Measurements from ENCODE around the gene MINDY1. TPM values are rescaled to one million over a fixed set of nuclear protein-coding genes. Genes with fewer than 3 reads are reported as not detected.

MINDY1 gene
- total RNA-seq, 1 donor = 41.7 TPM

DNA sequence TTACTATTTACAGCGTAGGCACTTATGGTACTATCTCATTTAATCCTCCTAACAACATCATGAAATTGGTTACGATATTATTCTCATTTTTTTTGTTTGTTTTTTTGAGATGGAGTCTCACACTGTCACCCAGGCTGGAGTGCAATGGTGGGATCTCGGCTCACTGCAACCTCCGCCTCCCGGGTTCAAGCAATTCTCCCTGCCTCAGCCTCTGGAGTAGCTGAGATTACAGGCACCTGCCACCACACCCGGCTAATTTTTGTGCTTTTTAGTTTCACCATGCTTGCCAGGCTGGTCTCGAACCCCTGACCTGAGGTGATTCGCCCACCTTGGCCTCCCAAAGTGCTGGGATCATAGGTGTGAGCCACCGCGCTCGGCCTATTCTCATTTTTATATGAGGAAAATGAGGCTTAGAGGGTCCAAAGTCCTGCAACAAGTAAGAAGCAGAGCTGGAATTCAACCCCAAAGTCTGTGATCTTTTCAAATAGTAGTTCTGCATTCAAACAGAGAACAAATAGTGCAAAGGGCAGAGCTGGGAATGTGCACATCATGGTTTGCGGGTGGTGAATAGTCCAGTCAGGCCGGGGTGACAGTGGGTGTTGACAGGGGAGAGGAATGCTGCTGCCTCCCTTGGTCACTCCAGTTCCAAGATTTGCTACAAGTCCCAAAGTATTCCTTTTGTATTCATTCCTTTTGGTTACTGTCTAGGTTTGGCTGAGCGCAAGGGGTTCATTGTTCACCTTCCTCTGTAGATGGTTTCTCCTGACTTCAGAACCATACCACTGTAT, 6.2 kb upstream of the MINDY1 start:
- no peak for DNase-seq (ENCODE audit: low read depth in 2 of 3, low spot score in 2 of 3)

DNA sequence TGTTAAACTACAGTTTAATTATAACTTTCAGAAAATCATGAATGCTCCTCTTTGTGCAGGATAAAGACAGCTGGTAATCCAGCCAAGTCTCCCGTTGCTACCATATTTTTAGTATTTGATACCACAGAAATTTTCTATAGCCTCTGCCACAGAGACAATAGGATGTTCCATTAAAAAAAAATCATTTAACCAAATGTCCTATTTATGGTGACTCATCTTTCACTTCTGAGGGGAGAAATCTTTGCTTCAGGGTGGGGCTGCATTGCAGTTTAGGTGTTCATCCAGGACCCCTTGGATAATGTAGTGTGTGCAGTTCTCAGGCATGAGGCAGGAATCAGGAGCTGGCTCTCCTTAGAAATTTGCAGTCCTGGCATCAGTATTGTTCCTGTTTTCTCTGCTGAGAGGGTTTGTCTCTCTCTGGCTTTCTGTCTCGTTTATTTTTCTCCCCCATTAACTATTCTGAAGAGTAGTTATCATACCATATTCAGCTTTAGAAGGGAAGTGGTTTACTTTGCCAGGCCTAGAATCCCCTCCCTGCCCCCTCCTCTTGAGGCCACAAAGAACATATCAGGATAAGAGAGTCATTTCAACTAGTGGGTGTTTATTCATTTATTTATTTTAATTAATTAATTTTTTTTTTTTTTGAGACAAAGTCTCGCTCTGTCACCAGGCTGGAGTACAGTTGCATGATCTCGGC, 4.6 kb upstream of the MINDY1 start:
- DNase-seq (ENCODE audit: low read depth in 2 of 3, low spot score in 2 of 3) = peak in 2 of 3 donors; percentile 42 to 56

DNA sequence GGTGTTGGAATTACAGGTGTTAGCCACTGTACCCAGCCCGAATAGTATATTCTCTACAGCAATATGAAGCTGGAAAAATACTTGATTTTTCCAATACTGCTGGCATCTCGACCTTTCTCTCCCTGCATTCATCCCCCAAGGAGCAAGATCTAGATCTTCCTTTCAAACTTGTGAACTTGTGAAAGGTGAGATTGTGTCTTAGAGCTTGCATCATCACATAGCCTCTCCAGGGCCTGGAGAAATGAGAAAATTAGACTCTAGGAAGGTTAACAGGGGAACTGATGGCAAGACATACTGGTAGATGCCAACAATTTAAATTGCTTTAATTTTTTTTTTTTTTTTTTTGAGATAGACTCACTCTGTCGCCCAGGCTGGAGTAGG, 3.6 kb upstream of the MINDY1 start:
- DNase-seq (ENCODE audit: low read depth in 2 of 3, low spot score in 2 of 3) = no peak

DNA sequence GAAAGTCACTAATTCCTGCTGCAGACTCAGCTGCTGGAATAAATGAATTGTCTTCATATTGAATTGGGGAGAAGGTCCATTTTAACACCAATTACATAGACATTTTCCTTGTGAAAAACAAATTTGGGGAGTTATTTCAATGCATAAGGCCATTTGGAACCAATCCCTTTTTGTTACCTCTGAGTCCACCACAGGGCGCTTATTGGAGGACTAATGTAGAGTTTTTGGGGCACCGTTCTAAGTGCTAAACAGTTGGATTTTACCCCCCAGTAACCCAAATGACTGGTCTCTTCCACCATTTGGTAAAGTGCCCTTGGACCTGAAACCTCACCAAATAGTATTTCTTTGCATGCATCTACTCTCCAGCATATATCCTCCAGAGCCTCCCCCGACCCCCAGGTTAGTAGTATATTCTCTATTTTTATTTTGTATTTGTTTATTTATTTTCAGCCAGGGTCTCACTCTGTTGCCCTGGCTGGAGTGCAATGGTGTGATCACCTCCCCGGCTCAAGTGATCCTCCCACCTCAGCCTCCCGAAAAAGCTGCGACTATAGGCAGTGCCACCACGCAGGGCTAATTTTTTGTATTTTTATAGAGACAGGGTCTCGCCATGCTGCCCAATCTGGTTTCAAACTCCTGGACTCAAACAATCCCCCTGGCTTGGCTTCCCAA, 3.1 kb upstream of the MINDY1 start:
- no peak for DNase-seq (ENCODE audit: low read depth in 2 of 3, low spot score in 2 of 3)

DNA sequence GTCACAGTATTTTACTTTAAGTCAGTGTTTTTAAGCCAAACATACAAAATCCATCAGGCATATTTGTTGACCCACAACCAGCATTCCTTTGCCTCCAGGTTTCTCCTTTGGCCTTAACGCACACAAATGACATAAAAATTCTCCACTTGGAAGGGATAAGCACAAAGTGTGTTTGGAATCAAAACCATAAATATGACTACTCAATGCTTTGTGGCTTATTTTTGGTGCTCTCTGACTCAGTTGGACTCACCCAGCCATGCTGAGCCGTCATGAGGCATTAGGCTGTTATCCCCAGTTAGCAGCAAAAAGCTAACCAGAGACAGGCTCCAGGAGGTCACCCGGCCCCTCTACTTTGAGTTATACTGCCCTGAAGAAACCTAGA, 2.5 kb upstream of the MINDY1 start:
- DNase-seq (ENCODE audit: low read depth in 2 of 3, low spot score in 2 of 3) = no peak

DNA sequence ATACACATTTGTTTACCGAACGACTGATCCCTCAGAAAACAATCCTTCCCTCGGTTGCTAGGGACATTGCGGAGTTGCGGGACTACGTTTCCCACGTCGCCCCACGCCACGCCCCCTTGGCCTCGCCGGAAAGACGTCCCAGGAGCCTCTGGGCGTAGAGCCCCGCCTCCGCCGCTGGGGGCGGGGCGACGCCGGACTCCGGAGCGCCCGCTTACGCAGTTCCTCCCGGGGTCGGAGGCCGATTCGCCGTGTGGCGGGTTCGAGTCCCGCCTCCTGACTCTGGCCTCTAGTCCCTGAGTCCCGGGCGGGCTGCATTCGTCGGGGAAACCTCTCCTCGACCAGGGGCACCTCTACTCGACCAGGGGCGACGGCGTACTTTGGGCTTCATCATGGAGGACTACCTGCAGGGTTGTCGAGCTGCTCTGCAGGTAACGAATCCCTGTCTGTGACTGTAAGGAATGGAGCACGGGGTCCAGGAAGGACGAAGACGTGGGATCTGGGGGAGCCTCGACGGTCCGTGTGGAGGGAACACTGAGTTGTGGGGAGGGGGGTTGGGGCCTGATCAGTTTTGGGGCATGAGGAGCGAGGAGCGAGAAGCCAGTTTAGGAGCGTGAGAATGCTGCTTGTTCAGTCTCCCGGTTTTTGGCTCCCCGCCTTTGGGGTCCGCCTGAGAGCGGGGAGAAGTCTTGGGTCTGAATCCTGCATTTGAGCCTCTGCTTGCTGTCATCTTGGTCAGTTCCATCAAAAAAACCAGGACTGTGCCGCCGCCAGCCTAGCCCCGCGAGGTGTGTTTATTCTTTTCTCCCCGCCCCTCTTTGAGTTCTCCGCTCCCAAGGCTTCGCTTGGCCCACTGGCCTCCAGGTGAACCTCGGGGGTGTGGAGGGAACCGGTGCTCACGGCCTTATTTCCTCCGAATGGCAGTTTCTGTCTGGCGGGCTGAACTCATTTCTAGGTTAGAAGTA, 1.8 kb upstream of the MINDY1 start, which contains the start of gene PRUNE1:
TSS of gene PRUNE1 (plus strand) at position 206 of the 962 bp plus-strand sequence. CDS start at position 390, 184 bp downstream.
- DNase-seq (ENCODE audit: low read depth in 2 of 3, low spot score in 2 of 3) = peak; percentile 95 to 98 (median 97)

DNA sequence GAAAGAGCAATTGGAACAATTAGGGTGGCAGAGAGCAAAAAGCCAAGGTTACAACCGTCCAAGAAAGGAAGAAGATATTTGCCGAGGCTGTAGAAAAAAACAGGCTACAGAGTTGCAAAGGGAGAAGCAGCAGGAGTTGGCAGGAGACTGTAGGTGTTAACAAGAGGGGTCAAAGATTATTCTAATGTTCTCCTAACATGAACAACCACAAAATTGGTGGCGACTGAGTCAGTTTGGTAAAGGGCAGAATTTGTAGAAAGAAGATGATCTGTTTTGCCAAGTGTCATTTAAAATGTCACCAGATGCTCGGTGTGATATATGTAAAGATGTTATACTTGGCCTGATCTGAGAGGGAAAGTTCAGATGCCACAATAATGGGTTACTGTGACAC, 1.1 kb upstream of the MINDY1 start:
- DNase-seq (ENCODE audit: low read depth in 2 of 3, low spot score in 2 of 3) = no peak

DNA sequence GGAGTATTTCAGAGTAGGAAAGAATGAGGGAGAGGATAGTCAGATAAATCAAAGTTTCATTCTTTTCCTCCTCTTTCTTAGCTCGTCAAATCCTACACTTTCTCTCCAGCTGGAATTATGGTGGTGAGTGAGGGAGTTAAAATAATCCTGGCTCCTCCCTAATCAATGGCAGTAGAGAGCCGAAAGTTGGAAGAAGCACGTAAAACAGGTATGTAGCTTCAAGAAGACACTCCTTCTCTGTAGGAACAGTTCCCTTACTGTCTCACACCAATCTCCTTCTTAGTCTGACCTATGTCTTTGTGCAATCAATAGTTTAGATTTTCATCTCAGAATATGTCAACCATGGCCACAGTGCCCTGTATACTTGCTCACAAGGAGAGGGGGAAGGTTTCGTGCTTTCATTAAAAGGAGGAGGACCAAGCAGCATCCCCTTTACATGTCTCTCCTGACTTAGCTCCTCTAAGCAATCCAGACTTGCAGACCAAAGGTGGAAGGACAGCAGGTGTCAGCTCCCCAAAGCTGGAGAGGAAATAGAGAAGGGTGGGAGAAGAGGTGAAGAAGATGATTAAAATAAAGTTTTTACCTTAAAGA, 878 bp downstream of the MINDY1 start:
- DNase-seq (ENCODE audit: low read depth in 2 of 3, low spot score in 2 of 3) = no peak

DNA sequence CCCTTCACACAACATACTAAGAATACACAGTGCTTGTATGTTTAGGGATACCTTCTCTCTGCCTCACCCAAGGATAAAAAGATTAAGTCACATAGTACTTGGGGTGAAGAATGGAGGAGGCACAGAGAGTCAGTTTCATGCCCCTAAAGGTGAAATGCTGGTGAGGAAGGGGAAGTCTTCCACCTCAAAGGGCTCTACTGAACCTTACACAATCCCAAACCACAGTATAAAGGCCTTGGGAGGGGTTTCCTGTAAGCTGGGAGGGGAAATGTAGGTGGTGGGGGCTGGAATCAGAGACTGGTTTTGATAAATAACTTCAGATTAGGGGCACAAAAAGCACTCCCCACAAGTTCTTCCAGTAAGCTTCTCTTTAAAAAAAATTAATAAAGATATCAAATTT, 3.5 kb downstream of the MINDY1 start:
- DNase-seq (ENCODE audit: low read depth in 2 of 3, low spot score in 2 of 3) = no peak

DNA sequence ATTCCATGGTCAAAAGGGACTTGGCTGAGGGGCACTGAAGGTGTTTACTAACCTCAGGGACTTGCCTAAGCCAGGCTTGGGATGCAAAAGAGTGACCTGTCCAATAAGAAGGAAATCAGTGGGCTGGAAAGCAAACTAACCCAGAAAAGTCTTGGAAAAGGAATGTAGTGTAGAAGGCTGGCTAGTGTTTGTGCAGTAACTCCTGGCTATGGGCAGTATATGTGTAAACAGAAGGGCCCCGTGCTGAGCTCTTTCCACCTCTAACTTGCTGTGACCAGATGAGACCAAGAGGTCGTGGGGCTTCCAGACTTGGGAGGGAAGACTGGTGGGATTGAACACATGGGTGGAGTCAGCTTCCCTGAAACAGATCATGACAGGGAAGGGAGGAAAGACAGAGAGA, 4.1 kb downstream of the MINDY1 start:
- DNase-seq (ENCODE audit: low read depth in 2 of 3, low spot score in 2 of 3) = no peak

DNA sequence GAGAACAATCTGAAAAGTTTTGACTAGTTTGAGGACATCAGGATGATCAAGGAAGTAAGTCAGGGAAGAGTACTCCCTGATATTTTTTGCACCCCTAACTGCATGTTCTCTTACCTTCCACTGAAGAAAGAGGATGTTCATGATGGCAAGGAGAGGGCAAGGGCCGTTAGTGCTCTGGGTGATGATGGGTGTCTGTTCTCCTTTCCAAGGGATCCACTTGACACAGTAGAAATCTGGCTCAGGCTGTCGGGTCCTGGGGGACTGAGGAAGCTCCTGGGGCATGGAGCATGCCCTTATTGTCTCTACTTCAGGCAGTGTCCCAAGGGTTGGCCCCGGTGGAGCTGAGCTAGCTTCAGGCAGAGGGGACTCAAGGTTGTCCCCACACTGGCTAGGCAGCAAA, 4.7 kb downstream of the MINDY1 start:
- DNase-seq (ENCODE audit: low read depth in 2 of 3, low spot score in 2 of 3) = no peak

DNA sequence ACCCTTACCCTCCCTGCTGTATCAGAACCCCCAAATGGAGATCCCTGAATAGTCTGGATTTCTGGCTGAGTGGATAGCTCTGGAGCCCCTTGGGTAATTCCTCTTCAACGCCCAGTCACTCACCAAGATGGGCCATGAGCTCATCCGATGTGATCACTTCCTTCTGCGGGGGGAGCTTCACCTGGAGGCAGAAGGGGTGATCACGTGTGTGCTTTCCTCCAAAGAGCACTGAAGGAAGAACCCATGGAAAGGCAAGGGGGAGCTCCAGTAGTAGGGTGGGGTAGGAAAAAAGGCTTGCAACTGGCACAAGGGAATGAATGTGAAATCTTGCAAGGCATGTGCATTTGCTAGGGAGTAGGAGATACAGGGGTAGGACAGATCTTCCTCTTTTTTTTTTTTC, 5.1 kb downstream of the MINDY1 start:
- no peak for DNase-seq (ENCODE audit: low read depth in 2 of 3, low spot score in 2 of 3)

DNA sequence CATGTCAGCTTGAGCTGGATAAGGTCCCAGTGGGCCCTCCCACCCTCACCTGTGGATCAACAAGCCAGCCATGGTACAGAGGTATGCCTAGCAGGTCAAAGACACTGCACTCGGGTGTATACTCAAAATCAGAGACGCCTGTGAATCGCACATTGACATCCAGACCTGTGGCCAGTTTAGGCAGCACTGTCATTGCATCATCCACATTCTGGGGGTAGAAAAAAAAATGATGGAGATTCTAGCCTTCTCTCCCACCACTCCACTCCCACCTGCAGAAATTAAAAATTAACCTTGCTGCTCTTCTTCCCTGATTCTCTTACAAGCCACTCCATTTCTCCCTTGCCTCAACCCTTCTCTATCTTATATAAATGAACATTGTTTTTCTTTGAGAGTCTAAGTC, 6.3 kb downstream of the MINDY1 start:
- no peak for DNase-seq (ENCODE audit: low read depth in 2 of 3, low spot score in 2 of 3)

DNA sequence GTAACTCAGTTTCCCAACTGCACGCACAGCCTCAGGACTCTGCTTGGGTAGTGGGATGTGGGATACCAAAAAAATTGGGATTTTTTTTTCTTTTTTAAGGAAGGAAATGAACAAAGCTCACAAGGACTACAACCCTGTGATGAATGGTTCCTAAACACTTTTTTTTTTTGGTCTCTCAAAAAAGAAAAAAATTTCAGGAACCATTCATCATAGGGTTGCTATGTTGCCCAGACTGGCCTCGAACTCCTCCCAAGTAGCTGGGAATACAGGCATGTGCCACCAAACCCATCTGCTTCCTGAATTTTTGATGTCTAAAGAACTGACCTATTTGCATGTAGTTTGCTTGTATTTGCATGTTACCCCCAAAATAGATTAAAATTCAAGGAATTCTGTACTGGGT, 6.8 kb downstream of the MINDY1 start:
- no peak for DNase-seq (ENCODE audit: low read depth in 2 of 3, low spot score in 2 of 3)

DNA sequence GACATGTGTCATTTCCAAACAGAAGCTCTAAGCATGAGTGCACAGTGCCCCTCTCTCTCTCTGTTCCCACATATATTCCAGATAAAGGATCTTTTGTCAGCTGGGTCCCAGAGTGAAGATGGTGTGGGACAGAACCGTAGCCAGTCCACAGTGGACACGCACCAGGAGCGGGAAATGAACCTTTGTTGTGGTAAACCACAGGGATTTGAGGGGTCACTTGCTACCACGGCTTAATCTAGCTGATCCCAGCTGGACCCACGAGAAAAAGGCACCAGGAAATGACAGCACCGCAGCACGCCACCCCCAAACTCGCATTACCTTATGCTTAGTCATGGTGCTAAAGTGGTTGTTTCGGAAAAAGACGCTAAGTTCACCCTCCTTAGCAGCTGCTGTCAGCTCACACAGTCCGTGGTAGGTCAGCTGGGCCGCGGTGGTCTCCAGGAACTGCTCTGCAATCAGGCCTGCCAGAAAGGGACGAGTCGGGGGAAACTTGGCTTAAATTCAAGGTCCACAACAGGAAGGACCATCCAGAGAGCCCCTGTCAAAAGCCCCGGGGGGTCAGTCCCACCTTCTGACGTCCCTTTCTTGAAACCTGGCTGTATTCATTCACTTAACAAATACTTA, 7.5 kb downstream of the MINDY1 start:
- DNase-seq (ENCODE audit: low read depth in 2 of 3, low spot score in 2 of 3) = peak in 2 of 3 donors; percentile 74 to 80

DNA sequence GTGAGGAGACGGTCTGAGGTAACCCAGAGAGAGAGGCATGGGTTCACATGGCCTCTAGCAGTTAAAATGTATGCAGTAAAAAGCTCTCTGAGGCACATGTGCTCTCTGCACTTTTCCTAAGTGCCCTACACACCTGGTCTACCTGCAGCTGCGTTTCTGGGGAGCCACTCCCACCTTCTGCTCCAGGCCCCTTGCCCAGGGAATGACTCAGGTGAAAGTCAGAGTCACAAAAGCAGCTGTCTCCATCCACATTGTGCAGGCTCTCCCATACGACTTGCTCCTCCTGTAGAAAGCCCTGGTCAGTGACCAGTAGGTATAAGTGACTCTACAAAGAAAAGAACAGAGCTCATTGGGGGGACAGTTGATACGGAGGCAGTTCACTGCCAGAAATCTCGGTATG, 8.8 kb downstream of the MINDY1 start:
- DNase-seq (ENCODE audit: low read depth in 2 of 3, low spot score in 2 of 3) = no peak

DNA sequence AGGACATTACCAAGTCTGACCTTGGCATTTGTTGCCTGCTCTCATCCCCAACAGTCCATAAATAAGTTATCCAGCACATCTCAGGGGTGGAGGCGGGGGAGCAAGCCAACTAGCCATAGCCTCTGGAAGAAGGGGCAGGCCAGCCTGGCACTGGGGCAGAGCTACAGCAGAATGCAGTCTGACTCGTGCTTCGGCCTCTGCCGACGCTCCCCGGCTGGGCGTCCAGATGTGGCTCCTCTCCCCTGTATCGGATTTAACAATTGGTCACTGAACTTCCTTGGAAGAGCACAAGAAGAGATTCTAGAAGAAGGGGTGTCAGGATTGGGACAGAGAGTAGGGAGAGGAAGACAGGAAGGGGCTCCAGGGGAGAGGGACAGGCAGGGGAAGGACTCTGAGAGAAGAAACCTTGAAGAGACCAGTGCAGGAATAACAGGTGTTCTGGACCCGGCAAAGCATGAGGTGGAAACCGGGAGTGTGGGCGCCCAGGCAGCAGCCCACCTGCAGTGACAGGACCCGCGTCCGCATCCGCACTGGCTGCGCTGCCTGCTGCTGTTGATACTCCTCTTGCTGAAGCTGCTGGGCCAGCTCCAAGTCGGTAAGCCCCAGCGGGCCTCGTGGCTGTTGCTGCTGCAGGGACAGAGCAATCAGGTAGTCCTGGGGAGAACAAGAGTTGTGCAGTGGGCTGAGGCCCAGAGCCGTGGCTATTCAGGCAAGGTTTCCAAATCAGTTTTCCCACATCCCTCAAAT, 9.4 kb downstream of the MINDY1 start:
- no peak for DNase-seq (ENCODE audit: low read depth in 2 of 3, low spot score in 2 of 3)

DNA sequence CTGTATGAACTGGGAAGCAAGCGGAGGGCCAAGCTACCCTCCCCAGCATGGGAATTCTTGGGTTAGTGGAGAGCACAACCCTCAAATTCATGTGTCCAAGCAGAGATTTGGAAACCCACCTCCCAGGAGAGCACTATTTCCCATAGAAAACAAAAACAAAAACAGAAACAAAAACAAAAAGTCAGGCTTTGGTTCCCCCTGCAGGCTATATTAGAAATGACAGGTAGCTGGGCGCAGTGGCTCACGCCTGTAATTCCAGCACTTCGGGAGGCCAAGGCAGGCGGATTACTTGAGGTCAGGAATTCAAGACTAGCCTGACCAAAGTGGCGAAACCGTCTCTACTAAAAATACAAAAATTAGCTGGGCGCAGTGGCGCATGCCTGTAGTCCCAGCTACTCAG, 10.8 kb downstream of the MINDY1 start:
- DNase-seq (ENCODE audit: low read depth in 2 of 3, low spot score in 2 of 3) = no peak

DNA sequence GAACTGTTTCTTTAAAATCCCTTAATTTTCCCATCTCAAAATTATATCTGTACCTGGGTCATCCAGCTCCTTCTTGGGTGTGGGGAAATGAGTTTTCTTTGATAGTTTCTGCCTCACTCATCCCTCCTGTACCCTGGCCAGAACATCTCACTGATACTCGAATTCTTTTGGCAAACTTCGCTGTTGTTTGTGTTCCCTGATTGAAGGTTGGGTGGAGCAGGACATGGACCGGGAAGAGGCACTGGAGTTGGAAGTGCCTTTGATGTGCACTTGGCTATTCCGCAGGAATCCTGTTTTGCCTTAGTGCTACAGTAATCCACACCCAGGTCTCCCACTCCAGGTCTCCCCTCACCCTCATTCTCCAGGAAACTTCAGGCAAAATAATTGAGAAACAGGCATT, 11.2 kb downstream of the MINDY1 start:
- DNase-seq (ENCODE audit: low read depth in 2 of 3, low spot score in 2 of 3) = no peak
